AG09319 (cell line): Measurements from ENCODE around the gene GXYLT1.
"Not testable (repeated sequence)": the region's sequence is repeated elsewhere in the genome, so short reads cannot be mapped to it uniquely, and the experiment has no call there.

Experiments used
- DNase-seq: peaks from one replicate; pipeline ENCODE4 v3.0.0-alpha.2; 2010; ENCODE audit warnings: low read depth; ENCODE audit errors: extremely low read depth
- TF ChIP-seq, protein P1 (sequence below): IDR thresholded peaks from 2 replicates; pipeline ENCODE4 v1.5.1; 2011; ENCODE audit warnings: low read depth, mild to moderate bottlenecking, inconsistent platforms, low read length, moderate library complexity

The GXYLT1 gene

DNA sequence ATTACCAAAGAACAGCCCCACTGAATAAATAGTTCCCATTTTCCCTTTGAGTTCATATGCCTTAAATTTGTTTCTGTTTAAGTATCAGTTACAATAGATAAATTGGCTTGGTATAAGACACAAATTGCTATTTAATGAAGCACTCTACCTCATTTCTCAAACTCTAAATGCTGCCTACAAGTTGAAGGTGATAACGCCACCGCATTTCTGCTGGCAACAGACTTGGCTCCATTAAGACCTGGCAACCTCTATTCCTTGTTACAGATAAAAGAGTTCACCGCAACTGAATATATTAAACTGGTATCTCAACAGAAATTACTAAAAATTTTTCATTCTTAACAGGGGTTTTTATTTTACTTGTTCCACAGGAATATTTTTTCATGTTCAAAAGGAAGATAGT is 35.6 kb downstream of the GXYLT1 start:
- TF ChIP-seq, protein P1, sequence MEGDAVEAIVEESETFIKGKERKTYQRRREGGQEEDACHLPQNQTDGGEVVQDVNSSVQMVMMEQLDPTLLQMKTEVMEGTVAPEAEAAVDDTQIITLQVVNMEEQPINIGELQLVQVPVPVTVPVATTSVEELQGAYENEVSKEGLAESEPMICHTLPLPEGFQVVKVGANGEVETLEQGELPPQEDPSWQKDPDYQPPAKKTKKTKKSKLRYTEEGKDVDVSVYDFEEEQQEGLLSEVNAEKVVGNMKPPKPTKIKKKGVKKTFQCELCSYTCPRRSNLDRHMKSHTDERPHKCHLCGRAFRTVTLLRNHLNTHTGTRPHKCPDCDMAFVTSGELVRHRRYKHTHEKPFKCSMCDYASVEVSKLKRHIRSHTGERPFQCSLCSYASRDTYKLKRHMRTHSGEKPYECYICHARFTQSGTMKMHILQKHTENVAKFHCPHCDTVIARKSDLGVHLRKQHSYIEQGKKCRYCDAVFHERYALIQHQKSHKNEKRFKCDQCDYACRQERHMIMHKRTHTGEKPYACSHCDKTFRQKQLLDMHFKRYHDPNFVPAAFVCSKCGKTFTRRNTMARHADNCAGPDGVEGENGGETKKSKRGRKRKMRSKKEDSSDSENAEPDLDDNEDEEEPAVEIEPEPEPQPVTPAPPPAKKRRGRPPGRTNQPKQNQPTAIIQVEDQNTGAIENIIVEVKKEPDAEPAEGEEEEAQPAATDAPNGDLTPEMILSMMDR = no peak
- DNase-seq = no peak

DNA sequence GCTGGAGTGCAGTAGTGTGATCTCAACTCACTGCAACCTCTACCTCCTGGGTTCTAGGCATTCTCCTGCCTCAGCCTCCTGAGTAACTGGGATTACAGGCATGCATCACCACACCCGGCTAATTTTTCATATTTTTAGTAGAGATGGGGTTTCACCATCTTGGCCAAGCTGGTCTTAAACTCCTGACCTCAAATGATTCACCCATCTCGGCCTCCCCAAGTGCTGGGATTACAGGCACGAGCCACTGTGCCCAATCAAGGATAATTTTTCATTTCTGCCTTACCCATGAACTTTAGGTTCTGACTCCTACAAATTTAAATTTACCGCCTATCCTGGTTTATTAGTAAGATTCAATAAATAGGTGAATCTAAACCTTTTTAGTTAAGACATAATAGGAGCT is 37.9 kb downstream of the GXYLT1 start:
- DNase-seq = not testable (repeated sequence)

DNA sequence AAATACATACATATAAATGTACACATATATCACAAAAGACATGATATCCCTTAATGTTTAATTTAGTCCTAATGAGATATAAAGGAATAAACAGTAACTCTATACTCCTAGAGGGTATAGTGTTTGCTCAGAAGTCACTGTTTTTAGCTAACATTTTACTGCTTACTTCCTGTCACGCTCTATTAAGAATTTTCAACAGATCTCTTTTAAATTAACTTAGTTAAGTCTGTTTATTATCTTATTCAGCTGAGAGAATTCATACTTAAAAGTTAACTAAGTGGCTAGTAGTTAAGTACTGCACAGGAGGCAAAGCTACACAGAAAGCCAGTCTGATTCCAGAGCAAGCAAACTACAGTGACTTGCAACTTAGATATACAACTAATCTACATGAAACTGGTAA is 39.9 kb downstream of the GXYLT1 start:
- TF ChIP-seq, protein P1 = no peak
- DNase-seq = no peak

DNA sequence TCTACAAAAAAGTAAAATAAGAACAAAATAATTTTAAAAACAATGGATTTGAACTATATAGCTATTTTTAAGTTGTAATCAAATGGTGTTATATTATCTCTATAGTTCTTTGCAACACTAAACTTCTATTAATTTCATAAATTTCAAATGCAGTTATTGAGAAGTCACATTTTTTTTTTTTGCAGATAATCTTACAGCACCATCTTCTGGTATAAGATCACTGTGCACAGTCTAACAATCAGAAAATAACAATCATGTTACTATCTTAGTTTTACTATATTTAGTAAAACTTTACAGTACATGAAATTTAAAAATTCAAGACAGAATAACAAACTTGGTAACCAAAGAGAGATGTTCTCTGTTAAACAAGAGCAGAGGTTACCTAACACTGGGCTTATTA is 40.6 kb downstream of the GXYLT1 start:
- TF ChIP-seq, protein P1 = peak; percentile 13
- DNase-seq = no peak

DNA sequence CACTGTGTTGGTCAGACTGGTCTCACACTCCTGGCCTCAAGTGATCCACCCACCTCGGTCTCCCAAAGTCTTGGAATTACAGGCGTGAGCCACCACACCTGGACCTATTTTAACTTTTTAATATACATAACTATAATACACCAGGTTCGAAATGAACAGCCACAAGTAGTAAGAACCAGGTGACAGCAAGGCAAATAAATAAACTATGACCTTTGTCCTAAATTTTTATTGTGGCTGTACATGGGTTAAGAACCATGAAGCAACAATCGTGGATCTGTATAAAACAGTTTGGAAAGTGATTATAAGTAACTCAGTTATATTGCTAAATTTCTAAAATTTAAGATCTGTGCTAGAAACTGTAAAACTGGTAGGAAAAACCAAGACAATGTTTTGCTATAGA is 41.5 kb downstream of the GXYLT1 start:
- DNase-seq = no peak
- TF ChIP-seq, protein P1 = no peak

DNA sequence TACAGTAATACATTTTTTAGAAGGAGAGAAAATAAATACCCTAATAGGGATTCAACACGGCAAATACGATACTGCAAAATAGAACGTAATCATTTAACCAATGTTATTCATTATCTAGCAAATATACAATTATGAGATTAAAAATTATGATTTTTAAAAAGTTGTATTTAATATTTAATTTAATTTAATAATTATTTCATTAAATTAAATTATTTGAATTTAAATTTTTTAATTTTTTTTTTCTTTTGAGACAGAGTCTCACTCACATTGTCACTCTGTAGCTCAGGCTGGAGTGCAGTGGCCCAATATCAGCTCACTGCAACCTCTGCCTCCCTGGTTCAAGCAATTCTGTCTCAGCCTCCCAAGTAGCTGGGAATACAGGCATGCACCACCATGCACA is 42.0 kb downstream of the GXYLT1 start:
- no peak for DNase-seq
- TF ChIP-seq, protein P1 = no peak

DNA sequence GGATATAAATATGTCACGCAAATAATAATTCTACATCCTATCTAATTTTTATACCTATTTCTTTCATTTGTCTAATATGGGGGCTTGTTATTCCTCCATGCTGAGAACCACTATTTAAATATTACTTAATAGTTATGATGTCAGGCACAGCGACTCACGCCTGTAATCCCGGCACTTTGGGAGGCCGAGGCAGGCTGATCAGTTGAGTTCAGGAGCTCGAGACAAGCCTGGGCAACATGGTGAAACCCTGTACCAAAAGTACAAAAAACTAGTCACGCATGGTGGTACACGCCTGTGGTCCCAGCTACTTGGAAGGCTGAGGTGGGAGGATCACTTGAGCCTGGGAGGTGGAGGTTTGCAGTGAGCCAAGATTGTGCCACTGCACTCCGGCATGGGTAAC is 45.2 kb downstream of the GXYLT1 start:
- no peak for DNase-seq
- TF ChIP-seq, protein P1 = no peak

DNA sequence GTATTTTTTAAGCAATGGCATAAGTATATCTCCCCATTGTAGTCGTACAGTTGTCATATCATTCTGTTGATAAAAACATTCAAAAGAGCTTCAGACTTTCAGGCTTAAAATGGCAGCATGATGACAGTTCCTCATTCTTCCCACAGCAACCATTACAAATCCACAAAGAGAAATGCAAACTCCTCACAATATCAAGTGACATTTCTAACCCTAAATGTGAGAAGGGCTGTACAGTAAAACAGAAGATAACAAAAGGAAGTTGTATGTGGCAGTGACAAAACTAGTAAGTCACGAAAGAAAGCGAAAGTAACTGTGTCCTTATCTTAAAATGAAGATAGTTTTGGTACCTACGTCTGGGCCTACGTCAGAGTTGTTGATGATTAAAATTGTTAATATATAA is 46.7 kb downstream of the GXYLT1 start:
- TF ChIP-seq, protein P1 = no peak

More for the DNA sequence above, 46.7 kb downstream of the GXYLT1 start:
- no peak for DNase-seq
